Endothelial cell of umbilical vein (primary cell): ENCODE measurements around the gene KMT5C.

ENCODE experiments used
- EZH2 ChIP-seq: IDR thresholded peaks from 2 replicates; pipeline ENCODE4 v1.6.1; 2012; ENCODE audit warnings: borderline replicate concordance, low read depth, mild to moderate bottlenecking, moderate library complexity, low read length, inconsistent platforms; ENCODE audit not compliant: severe bottlenecking
- MAX ChIP-seq: IDR thresholded peaks from 2 replicates; pipeline ENCODE4 v1.6.1; 2011; ENCODE audit not compliant: insufficient read depth, insufficient read length
- MYC ChIP-seq: IDR thresholded peaks from one replicate; pipeline ENCODE4 v1.6.1; 2011; ENCODE audit warnings: mild to moderate bottlenecking, low read depth, low read length
- POLR2A ChIP-seq: IDR thresholded peaks from 2 replicates; pipeline ENCODE4 v1.6.1; 2012; ENCODE audit warnings: low read depth, mild to moderate bottlenecking, control low read depth, low read length
- POLR2AphosphoS5 ChIP-seq: IDR thresholded peaks from 2 replicates; pipeline ENCODE4 v1.6.1; 2012; ENCODE audit warnings: low read depth, mild to moderate bottlenecking, control low read depth, low read length, moderate library complexity; ENCODE audit not compliant: insufficient read depth
- TF ChIP-seq, protein P1 (sequence below), 2 donors: IDR thresholded peaks; 1 replicate in 1 of 2; 2 replicates in 1 of 2; pipeline ENCODE4 v1.5.1; 2011; ENCODE audit warnings: low read length in 2 of 2, mild to moderate bottlenecking in 2 of 2, moderate library complexity in 2 of 2, control low read depth in 1 of 2, inconsistent platforms in 1 of 2, low read depth in 1 of 2; ENCODE audit not compliant: insufficient read depth in 1 of 2; ENCODE audit errors: extremely low read depth in 1 of 2

DNA sequence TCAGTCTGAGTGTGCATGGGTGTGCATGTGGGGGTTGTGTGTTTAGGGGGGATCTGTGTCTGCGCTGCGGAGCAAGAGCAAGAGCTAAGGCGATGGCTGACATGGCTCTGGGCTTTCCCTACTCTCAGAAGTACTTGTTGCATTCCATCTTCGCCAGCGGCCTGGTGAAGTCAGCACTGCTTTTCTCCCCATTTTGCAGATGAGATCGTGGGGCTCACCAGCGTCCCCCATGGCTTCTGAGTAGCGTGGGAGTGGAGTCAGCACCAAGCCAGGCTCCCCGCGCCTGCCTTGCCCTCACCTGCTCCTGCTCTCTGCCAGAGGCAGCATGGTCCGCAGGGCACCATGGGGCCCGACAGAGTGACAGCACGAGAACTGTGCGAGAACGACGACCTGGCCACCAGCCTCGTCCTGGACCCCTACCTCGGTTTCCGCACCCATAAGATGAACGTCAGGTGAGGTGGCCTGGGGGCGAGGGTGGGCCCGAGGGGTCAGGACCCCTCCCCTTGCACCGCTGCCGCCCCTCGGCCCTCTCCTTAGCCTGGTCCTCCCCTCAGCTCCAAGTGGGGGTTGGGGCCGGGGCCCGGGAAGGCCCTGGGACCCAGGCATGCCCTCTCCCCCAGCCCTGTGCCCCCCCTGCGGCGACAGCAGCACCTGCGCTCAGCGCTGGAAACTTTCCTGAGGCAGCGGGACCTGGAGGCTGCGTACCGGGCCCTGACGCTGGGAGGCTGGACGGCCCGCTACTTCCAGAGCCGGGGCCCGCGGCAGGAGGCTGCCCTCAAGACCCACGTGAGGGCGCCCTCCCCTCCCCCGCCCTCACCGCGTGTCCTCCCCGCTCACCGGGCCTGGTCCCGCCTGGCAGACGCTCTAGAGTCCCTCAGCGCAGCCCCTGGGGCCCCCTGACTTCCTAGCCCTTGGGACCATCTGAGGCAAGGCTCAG, 2.2 kb downstream of the KMT5C start:
- TF ChIP-seq, protein P1, sequence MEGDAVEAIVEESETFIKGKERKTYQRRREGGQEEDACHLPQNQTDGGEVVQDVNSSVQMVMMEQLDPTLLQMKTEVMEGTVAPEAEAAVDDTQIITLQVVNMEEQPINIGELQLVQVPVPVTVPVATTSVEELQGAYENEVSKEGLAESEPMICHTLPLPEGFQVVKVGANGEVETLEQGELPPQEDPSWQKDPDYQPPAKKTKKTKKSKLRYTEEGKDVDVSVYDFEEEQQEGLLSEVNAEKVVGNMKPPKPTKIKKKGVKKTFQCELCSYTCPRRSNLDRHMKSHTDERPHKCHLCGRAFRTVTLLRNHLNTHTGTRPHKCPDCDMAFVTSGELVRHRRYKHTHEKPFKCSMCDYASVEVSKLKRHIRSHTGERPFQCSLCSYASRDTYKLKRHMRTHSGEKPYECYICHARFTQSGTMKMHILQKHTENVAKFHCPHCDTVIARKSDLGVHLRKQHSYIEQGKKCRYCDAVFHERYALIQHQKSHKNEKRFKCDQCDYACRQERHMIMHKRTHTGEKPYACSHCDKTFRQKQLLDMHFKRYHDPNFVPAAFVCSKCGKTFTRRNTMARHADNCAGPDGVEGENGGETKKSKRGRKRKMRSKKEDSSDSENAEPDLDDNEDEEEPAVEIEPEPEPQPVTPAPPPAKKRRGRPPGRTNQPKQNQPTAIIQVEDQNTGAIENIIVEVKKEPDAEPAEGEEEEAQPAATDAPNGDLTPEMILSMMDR (IDR thresholded peaks at IDR 0.05; ENCODE audit: extremely low read depth in 1 of 2, insufficient read depth in 1 of 2, low read depth in 1 of 2, low read length in 2 of 2): no peak
- TF ChIP-seq POLR2AphosphoS5: no peak
- TF ChIP-seq POLR2A: no peak
- TF ChIP-seq EZH2: no peak
- TF ChIP-seq MAX: no peak
- no peak for TF ChIP-seq MYC
